GM23338 (cell line): ENCODE results near the gene EHBP1L1. TPM values are rescaled to one million over a fixed set of nuclear protein-coding genes. Genes with fewer than 3 reads are reported as not detected.

Experiments
- ATAC-seq: fragments of 200-7000 bp; cut with Tn5 transposase; 3 replicates; pipeline ENCODE4 v1.9.1; 2020
- DNase-seq: peaks from one replicate; pipeline ENCODE4 v3.0.0-alpha.2; 2015; ENCODE audit warnings: low spot score
- H2AFZ ChIP-seq: fragments of 200-600 bp; sonication (generic); 2 replicates; pipeline ENCODE4 v1.8.0; 2016; ENCODE audit warnings: antibody characterized with exemption, mild to moderate bottlenecking, moderate library complexity
- H3F3A ChIP-seq: fragments of 200-600 bp; sonication (generic); replicated peaks from 2 replicates; pipeline ENCODE4 v1.8.0; 2017; ENCODE audit warnings: antibody characterized with exemption, mixed run types, low read depth
- H3K27ac ChIP-seq: fragments of 200-600 bp; sonication (generic); 2 replicates; pipeline ENCODE4 v1.6.1; 2016; ENCODE audit warnings: low read depth
- H3K27me3 ChIP-seq: fragments of 200-600 bp; sonication (generic); 2 replicates; pipeline ENCODE4 v1.8.0; 2016; ENCODE audit warnings: mild to moderate bottlenecking, mixed run types, moderate library complexity; ENCODE audit not compliant: insufficient read depth
- H3K36me3 ChIP-seq: fragments of 200-600 bp; sonication (generic); 2 replicates; pipeline ENCODE4 v1.8.0; 2016; ENCODE audit warnings: mild to moderate bottlenecking; ENCODE audit not compliant: insufficient read depth
- H3K4me1 ChIP-seq: fragments of 200-600 bp; sonication (generic); 2 replicates; pipeline ENCODE4 v1.8.0; 2016; ENCODE audit warnings: mild to moderate bottlenecking, moderate library complexity; ENCODE audit not compliant: insufficient read depth
- H3K4me2 ChIP-seq: fragments of 200-600 bp; sonication (generic); 2 replicates; pipeline ENCODE4 v1.7.1; 2017; ENCODE audit warnings: mixed run types
- H3K4me3 ChIP-seq: fragments of 200-600 bp; sonication (generic); 2 replicates; pipeline ENCODE4 v1.6.1; 2016; ENCODE audit warnings: mixed run types
- H3K79me2 ChIP-seq: fragments of 200-600 bp; sonication (generic); replicated peaks from 2 replicates; pipeline ENCODE4 v1.8.0; 2017; ENCODE audit warnings: mild to moderate bottlenecking; ENCODE audit not compliant: insufficient read depth
- H3K9me2 ChIP-seq: fragments of 200-600 bp; sonication (generic); 2 replicates; pipeline ENCODE4 v1.8.0; 2017; ENCODE audit not compliant: insufficient read depth
- H4K20me1 ChIP-seq: fragments of 200-600 bp; sonication (generic); replicated peaks from 2 replicates; pipeline ENCODE4 v1.8.0; 2017; ENCODE audit warnings: mild to moderate bottlenecking; ENCODE audit not compliant: insufficient read depth
- H3K27ac Mint-ChIP-seq: 2 replicates; pipeline ENCODE4 v1.8.0; 2020; ENCODE audit warnings: inconsistent platforms, mild to moderate bottlenecking, moderate library complexity, mixed read lengths
- H3K27me3 Mint-ChIP-seq: 3 replicates; pipeline ENCODE4 v1.8.0; 2022; ENCODE audit warnings: low read depth, mild to moderate bottlenecking, moderate library complexity, mixed read lengths, inconsistent platforms; ENCODE audit not compliant: insufficient read depth, poor library complexity
- H3K36me3 Mint-ChIP-seq: 3 replicates; pipeline ENCODE4 v1.8.0; 2021; ENCODE audit warnings: low read depth, mild to moderate bottlenecking, inconsistent platforms, moderate library complexity, mixed read lengths
- H3K4me1 Mint-ChIP-seq: 3 replicates; pipeline ENCODE4 v1.8.0; 2020; ENCODE audit warnings: mild to moderate bottlenecking, inconsistent platforms, mixed read lengths
- H3K4me3 Mint-ChIP-seq: 3 replicates; pipeline ENCODE4 v1.8.0; 2021; ENCODE audit warnings: moderate library complexity, mild to moderate bottlenecking, inconsistent platforms, mixed read lengths
- H3K9me3 Mint-ChIP-seq: 3 replicates; pipeline ENCODE4 v1.8.0; 2020; ENCODE audit warnings: moderate library complexity, mild to moderate bottlenecking, inconsistent platforms, mixed read lengths
- CTCF ChIP-seq, 2 experiments: fragments of 200-600 bp in 1 of 2; sonication (generic) in 1 of 2; conservative IDR thresholded peaks; 2 replicates each; pipeline versions ENCODE4 v1.5.1 to v1.6.1; 2016 to 2017; ENCODE audit warnings: antibody characterized with exemption in 2 of 2, low read depth in 2 of 2, mild to moderate bottlenecking in 2 of 2, moderate library complexity in 1 of 2
- ETS1 ChIP-seq: IDR thresholded peaks from 2 replicates; pipeline ENCODE4 v1.6.1; 2016; ENCODE audit warnings: antibody characterized with exemption
- EZH2 ChIP-seq: fragments of 200-600 bp; sonication (generic); IDR thresholded peaks from one replicate; pipeline ENCODE4 v1.8.0; 2017; ENCODE audit warnings: antibody characterized with exemption, mild to moderate bottlenecking, low read depth; ENCODE audit not compliant: unreplicated experiment
- EZH2phosphoT487 ChIP-seq: fragments of 200-600 bp; sonication (generic); IDR thresholded peaks from one replicate; pipeline ENCODE4 v1.8.1; 2018; ENCODE audit warnings: antibody characterized with exemption; ENCODE audit not compliant: unreplicated experiment
- JUNB ChIP-seq: IDR thresholded peaks from one replicate; pipeline ENCODE4 v1.6.1; 2016; ENCODE audit warnings: antibody characterized with exemption; ENCODE audit not compliant: unreplicated experiment
- POLR2AphosphoS5 ChIP-seq: IDR thresholded peaks from 2 replicates; pipeline ENCODE4 v1.6.1; 2016; ENCODE audit warnings: antibody characterized with exemption, low read depth
- REST ChIP-seq: IDR thresholded peaks from one replicate; pipeline ENCODE4 v1.6.1; 2018; ENCODE audit warnings: antibody characterized with exemption; ENCODE audit not compliant: unreplicated experiment
- STAT1 ChIP-seq: IDR thresholded peaks from one replicate; pipeline ENCODE4 v1.6.1; 2016; ENCODE audit warnings: antibody characterized with exemption; ENCODE audit not compliant: unreplicated experiment
- ZNF462 ChIP-seq: fragments of 250-450 bp; sonication (Bioruptor Pico); IDR thresholded peaks from 2 replicates; pipeline ENCODE4 v1.5.0; 2020; ENCODE audit warnings: mild to moderate bottlenecking, moderate library complexity
- polyA plus RNA-seq: library from polyadenylated mRNA; unstranded; fragments of >200 nt; fragmentation: Nextera tagmentation; extraction: Ambion mirVana; gene quantifications from 2 replicates; pipeline ENCODE4 v1.2.1, GENCODE V29; 2016
- total RNA-seq: library from RNA; depleted of rRNA; stranded (reverse); fragments of >200 nt; shearing (Covaris generic); gene quantifications from 2 replicates; pipeline ENCODE4 v1.2.3, GENCODE V29; 2014

The EHBP1L1 gene
- total and polyA plus RNA-seq, 2 experiments from 2014 or later = 2.9 to 10.9 TPM

- TF ChIP-seq CTCF (conservative IDR thresholded peaks at IDR 0.05; ENCODE audit: low read depth in 2 of 2) (peak; percentile 87 to 91), EZH2phosphoT487 (no peak), EZH2 (no peak), STAT1 (no peak)
Measured at GRCh38 chr11:65540290-65541092, 35.4 kb upstream of the EHBP1L1 start (continued).

GRCh38 chr11:65541093-65541982 lies 34.5 kb upstream of the EHBP1L1 start:
- no peak overlapping the region for H3K27ac ChIP-seq
- H3F3A ChIP-seq = peaks cover 35% of the 10 kb centered on the region
- Mint-ChIP-seq H3K9me3 (no peaks in the 10 kb centered on the region; the same call in 2 of the 3 replicates), H3K27ac (no peak overlapping the region), H3K4me1 (peaks cover 10% of the 10 kb centered on the region), H3K4me3 (peak overlapping the region; percentile 77), H3K36me3 (no peaks in the 10 kb centered on the region; the same call in 2 of the 3 replicates), H3K27me3 (peaks cover 43% of the 10 kb centered on the region)
- H3K4me3 ChIP-seq = peak overlapping the region; percentile 73
- no peaks in the 10 kb centered on the region for H3K36me3 ChIP-seq
- ATAC-seq (no peak; the same call in 2 of the 3 replicates), DNase-seq (no peak)
- H3K4me2 ChIP-seq = peak overlapping the region; percentile 87
- H2AFZ ChIP-seq = no peak overlapping the region
- H3K4me1 ChIP-seq = peaks cover 13% of the 10 kb centered on the region
- H4K20me1 ChIP-seq = no peaks in the 10 kb centered on the region
- no peaks in the 10 kb centered on the region for H3K79me2 ChIP-seq
- H3K27me3 ChIP-seq = peaks cover 53% of the 10 kb centered on the region
- H3K9me2 ChIP-seq = no peaks in the 10 kb centered on the region
- TF ChIP-seq REST (no peak), JUNB (no peak), POLR2AphosphoS5 (no peak), ETS1 (no peak), STAT1 (no peak), ZNF462 (CRISPR knock-in tag) (no peak)
